Lung (tissue), 12 donors: Measurements from ENCODE around the gene USP34. TPM values are rescaled to one million over a fixed set of nuclear protein-coding genes. Genes with fewer than 3 reads are reported as not detected.

ENCODE experiments used
- ATAC-seq: fragments of 200-7000 bp; cut with Tn5 transposase; one replicate; pipeline ENCODE4 v1.9.1; 2020; ENCODE audit warnings: moderate number of reproducible peaks; ENCODE audit not compliant: insufficient read depth, low FRiP score
- DNase-seq, 3 donors: peaks; one replicate each; pipeline ENCODE4 v3.0.0-alpha.2; 2013 to 2017
- H3K27ac ChIP-seq, 2 donors: one replicate each; pipeline ENCODE4 v1.5.1; 2013; ENCODE audit warnings: mild to moderate bottlenecking in 2 of 2, moderate library complexity in 2 of 2, control low read depth in 1 of 2, inconsistent platforms in 1 of 2, low read depth in 1 of 2, low read length in 1 of 2
- H3K27me3 ChIP-seq, 3 donors: one replicate each; pipeline ENCODE4 v1.5.1; 2013; ENCODE audit warnings: low read length in 2 of 3; ENCODE audit not compliant: control insufficient read depth in 3 of 3, insufficient read depth in 3 of 3
- H3K36me3 ChIP-seq, 4 donors: one replicate each; pipeline ENCODE4 v1.5.1; 2013; ENCODE audit warnings: low read length in 4 of 4, mild to moderate bottlenecking in 1 of 4, moderate library complexity in 1 of 4; ENCODE audit not compliant: control insufficient read depth in 4 of 4, insufficient read depth in 4 of 4
- H3K4me1 ChIP-seq, 5 donors: one replicate each; pipeline ENCODE4 v1.5.1; 2013; ENCODE audit warnings: low read length in 5 of 5, mild to moderate bottlenecking in 2 of 5, moderate library complexity in 1 of 5; ENCODE audit not compliant: control insufficient read depth in 5 of 5, insufficient read depth in 5 of 5
- H3K4me3 ChIP-seq: one replicate; pipeline ENCODE4 v1.5.1; 2013; ENCODE audit warnings: mild to moderate bottlenecking, control low read depth, moderate library complexity
- H3K9ac ChIP-seq, 2 donors: one replicate each; pipeline ENCODE4 v1.5.1; 2013; ENCODE audit warnings: low read length in 2 of 2, control low read depth in 1 of 2; ENCODE audit not compliant: insufficient read depth in 1 of 2
- H3K9me3 ChIP-seq, 4 donors: one replicate each; pipeline ENCODE4 v1.5.1; 2013; ENCODE audit warnings: low read length in 3 of 4, mild to moderate bottlenecking in 1 of 4, moderate library complexity in 1 of 4; ENCODE audit not compliant: control insufficient read depth in 4 of 4, insufficient read depth in 3 of 4
- WGBS, 2 donors: extraction: QIAGEN DNeasy Blood & Tissue Kit; methylation state at CpG; one replicate each; pipeline ENCODE4 v1.1.7; 2013; 5-methylcytosine and 5-hydroxymethylcytosine counted together
- polyA plus RNA-seq, 2 donors: library from polyadenylated mRNA; stranded (reverse); fragments of 200-250 nt; gene quantifications; one replicate each; pipeline ENCODE4 v1.2.1, GENCODE V29; 2013
- total RNA-seq, 2 donors: library from RNA; depleted of rRNA in 1 of 2; stranded (reverse); fragments of >200 nt in 1 of 2; gene quantifications; one replicate each; pipeline ENCODE4 v1.2.1, GENCODE V29; 2014 to 2021
- TF ChIP-seq, protein P1 (sequence below): IDR thresholded peaks from 2 replicates; pipeline ENCODE4 v1.5.1; 2012; ENCODE audit warnings: mild to moderate bottlenecking; ENCODE audit errors: control extremely low read depth, extremely low read depth
- donor health status: control.
- donor health status: control.
- donor health status: Bipolar disorder and iron deficiency.
- donor health status: healthy.
- donor health status: DM: yes; HTN: yes; CAD: no.

Gene USP34
- total and polyA plus RNA-seq, 4 donors: 38.7 to 233 (median 67.8) TPM

DNA sequence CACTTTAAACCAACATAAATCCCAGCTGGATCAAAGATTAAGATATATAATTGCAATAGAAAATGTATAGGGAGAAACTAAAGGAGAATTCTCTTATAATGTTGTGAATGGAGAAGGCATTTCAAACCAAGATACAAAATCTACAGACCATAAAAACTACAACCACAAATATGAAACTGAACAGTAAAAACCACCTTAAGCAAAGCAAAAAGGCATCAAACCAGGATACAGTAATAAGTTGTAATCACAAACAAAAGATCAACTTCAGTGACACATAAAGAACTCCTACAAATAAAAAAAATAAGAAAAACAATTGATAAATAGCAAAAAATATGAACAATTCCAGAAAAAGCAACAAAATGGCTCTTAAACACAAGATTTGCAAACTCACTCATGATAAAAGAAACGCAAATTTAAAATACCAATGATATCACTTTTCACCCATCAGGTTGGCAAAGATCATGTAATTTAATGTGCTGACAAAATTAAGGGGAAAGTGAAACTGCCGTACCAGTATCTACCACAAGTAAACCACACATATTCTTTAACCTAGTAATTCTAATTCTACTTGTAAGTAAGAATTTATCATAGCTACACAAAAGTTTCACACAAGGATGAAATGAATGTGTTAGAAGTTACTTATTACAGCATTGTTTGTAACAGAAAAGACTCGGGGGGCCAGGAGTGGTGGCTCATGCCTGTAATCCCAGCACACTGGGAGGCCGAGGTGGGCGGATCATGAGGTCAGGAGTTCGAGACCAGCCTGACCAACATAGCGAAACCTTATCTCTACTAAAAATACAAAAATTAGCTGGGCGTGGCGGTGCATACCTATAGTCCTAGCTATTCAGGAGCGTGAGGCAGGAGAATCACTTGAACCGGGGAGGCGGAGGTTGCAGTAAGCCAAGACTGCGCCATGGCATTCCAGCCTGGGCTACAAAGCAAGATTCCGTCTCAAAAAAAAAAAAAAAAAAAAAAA is 101.9 kb downstream of the USP34 start:
- Histone ChIP-seq H3K9ac (no peak overlapping the region), H3K9me3 (no peaks in the 10 kb centered on the region), H3K27me3 (no peaks in the 10 kb centered on the region), H3K36me3 (peaks cover 6 to 19% (median 9%) of the 10 kb centered on the region in 4 donors), H3K4me1 (no peaks in the 10 kb centered on the region), H3K27ac (no peak overlapping the region), H3K4me3 (no peak overlapping the region)
- DNase-seq (no peak), ATAC-seq (no peak)
- TF ChIP-seq, protein P1, sequence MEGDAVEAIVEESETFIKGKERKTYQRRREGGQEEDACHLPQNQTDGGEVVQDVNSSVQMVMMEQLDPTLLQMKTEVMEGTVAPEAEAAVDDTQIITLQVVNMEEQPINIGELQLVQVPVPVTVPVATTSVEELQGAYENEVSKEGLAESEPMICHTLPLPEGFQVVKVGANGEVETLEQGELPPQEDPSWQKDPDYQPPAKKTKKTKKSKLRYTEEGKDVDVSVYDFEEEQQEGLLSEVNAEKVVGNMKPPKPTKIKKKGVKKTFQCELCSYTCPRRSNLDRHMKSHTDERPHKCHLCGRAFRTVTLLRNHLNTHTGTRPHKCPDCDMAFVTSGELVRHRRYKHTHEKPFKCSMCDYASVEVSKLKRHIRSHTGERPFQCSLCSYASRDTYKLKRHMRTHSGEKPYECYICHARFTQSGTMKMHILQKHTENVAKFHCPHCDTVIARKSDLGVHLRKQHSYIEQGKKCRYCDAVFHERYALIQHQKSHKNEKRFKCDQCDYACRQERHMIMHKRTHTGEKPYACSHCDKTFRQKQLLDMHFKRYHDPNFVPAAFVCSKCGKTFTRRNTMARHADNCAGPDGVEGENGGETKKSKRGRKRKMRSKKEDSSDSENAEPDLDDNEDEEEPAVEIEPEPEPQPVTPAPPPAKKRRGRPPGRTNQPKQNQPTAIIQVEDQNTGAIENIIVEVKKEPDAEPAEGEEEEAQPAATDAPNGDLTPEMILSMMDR: no peak
- WGBS, 2 donors: 90 to 94% methylated on average over 14 of the region's 14 CpGs

DNA sequence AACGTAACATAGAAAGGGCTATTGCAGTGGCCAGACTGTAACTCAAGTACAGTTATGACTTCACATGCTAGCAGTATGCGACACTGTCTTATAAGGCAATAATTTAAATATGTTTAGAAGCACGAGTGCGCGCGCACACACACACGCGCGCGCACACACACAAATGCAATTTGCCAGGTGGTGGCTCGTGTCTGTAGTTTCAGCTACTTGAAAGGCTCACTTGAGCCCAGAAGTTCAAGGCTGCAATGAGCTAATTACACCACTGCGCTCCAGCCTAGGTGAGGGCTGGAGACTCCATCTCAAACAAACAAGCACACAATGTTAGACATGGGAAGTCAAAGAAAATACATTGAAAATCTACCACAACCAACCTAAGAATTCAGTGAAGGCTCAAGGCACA is 103.7 kb downstream of the USP34 start:
- TF ChIP-seq, protein P1: no peak
- ATAC-seq (no peak), DNase-seq (no peak)
- 83 to 87% methylated on average over 12 of the region's 12 CpGs for WGBS, 2 donors
- no peaks in the 10 kb centered on the region for H3K27me3 ChIP-seq
- no peak overlapping the region for H3K4me3 ChIP-seq
- peaks cover 0 to 8% (median 0%) of the 10 kb centered on the region in 4 donors for H3K9me3 ChIP-seq
- H3K9ac ChIP-seq: no peak overlapping the region
- no peak overlapping the region for H3K27ac ChIP-seq
- no peaks in the 10 kb centered on the region for H3K4me1 ChIP-seq
- H3K36me3 ChIP-seq: peaks cover 6 to 21% (median 18%) of the 10 kb centered on the region in 4 donors

DNA sequence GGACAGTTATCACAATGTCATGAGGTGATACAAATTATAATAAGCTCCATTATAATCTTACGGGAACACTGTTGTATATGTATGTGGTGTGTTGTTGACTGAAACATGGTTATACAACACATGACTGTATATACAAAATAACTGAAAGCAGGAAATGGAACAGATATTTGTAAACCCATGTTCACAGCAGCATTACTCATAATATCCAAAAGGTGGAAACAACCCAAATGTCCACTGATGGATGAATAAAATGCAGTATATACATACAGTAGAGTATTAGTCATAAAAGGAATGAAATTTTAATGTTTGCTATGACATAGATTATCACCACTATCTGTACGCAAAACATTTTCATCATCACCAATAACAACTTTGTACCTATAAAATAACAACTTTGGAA is 107.3 kb downstream of the USP34 start:
- no peak for ATAC-seq

More for the DNA sequence above, 107.3 kb downstream of the USP34 start:
- peaks cover 4 to 21% (median 15%) of the 10 kb centered on the region in 4 donors for H3K36me3 ChIP-seq
- H3K4me1 ChIP-seq: no peaks in the 10 kb centered on the region
- TF ChIP-seq, protein P1: no peak
- 94 to 95% methylated on average over 2 of the region's 2 CpGs for WGBS, 2 donors
- no peak for DNase-seq
- H3K4me3 ChIP-seq: no peak overlapping the region
- H3K9me3 ChIP-seq: peaks cover 0 to 8% (median under 1%) of the 10 kb centered on the region in 4 donors
- H3K27ac ChIP-seq: no peak overlapping the region
- H3K27me3 ChIP-seq: no peaks in the 10 kb centered on the region
- H3K9ac ChIP-seq: no peak overlapping the region
